HS-27A (cell line): ENCODE data around the gene SLC23A2.

ENCODE experiments used
- DNase-seq: peaks from one replicate; pipeline ENCODE4 v3.0.0-alpha.2; 2012; ENCODE audit warnings: low read depth, missing footprints

Gene SLC23A2

GRCh38 chr20:4813863-4814695, 187.2 kb downstream of the SLC23A2 start:
- DNase-seq = no peak

- DNase-seq = no peak
These were observed 188.0 kb downstream of the SLC23A2 start for GRCh38 chr20:4813076-4813862.

GRCh38 chr20:4812641-4813075, 188.7 kb downstream of the SLC23A2 start:
- DNase-seq = no peak

GRCh38 chr20:4812216-4812615, 189.1 kb downstream of the SLC23A2 start:
- DNase-seq = no peak

GRCh38 chr20:4811661-4812181, 189.6 kb downstream of the SLC23A2 start:
- DNase-seq = no peak

- no peak for DNase-seq
These were observed 190.1 kb downstream of the SLC23A2 start for GRCh38 chr20:4811257-4811656.

- DNase-seq = no peak
These were observed 190.8 kb downstream of the SLC23A2 start for GRCh38 chr20:4810426-4811019.

GRCh38 chr20:4809707-4810106, 191.6 kb downstream of the SLC23A2 start:
- no peak for DNase-seq

GRCh38 chr20:4808872-4809271, 192.4 kb downstream of the SLC23A2 start:
- DNase-seq = no peak

GRCh38 chr20:4805663-4806449, 195.5 kb downstream of the SLC23A2 start:
- DNase-seq = no peak

GRCh38 chr20:4802527-4802926, 198.8 kb downstream of the SLC23A2 start:
- no peak for DNase-seq
